Skin epidermis (tissue), 12 donors: Measurements from ENCODE around the gene MRPL12.

Source experiments
- H3K27ac ChIP-seq, 21 experiments: fragments of 200-600 bp; sonication (generic) in 11 of 21; one replicate each; pipeline ENCODE4 v1.5.0; 2020; ENCODE audit warnings: mild to moderate bottlenecking in 3 of 21, inconsistent platforms in 2 of 21, moderate library complexity in 2 of 21
- H3K4me3 ChIP-seq, 7 experiments: fragments of 200-600 bp; sonication (generic) in 2 of 7; one replicate each; pipeline ENCODE4 v1.5.0; 2020; ENCODE audit warnings: inconsistent platforms in 2 of 7, mild to moderate bottlenecking in 2 of 7, moderate library complexity in 1 of 7

The MRPL12 gene

GRCh38 chr17:81697261-81698044, 5.7 kb upstream of the MRPL12 start:
- no peak overlapping the region for H3K4me3 ChIP-seq
- H3K27ac ChIP-seq, result no peak overlapping the region

- Histone ChIP-seq H3K4me3 (no peak overlapping the region), H3K27ac (no peak overlapping the region)
Observed at GRCh38 chr17:81700353-81701287, 2.5 kb upstream of the MRPL12 start.

GRCh38 chr17:81701288-81702071, 1.7 kb upstream of the MRPL12 start:
- Histone ChIP-seq H3K27ac (peak overlapping the region in 6 of 21 experiments; percentile 12 to 98 (median 96)), H3K4me3 (peak overlapping the region in 4 of 7 experiments; percentile 4 to 96 (median 84))

GRCh38 chr17:81703747-81704654, 834 bp downstream of the MRPL12 start:
- H3K4me3 ChIP-seq, result peak overlapping the region; percentile 67 to 97 (median 90)
- H3K27ac ChIP-seq, result peak overlapping the region; percentile 57 to 99 (median 96)

GRCh38 chr17:81705518-81706231, 2.5 kb downstream of the MRPL12 start:
- Histone ChIP-seq H3K4me3 (no peak overlapping the region), H3K27ac (no peak overlapping the region)

GRCh38 chr17:81706232-81706611, 3.1 kb downstream of the MRPL12 start:
- Histone ChIP-seq H3K27ac (no peak overlapping the region), H3K4me3 (no peak overlapping the region)

- no peak overlapping the region for H3K4me3 ChIP-seq
- H3K27ac ChIP-seq, result no peak overlapping the region
Observed at GRCh38 chr17:81706757-81707624, 3.8 kb downstream of the MRPL12 start.

- no peak overlapping the region for H3K4me3 ChIP-seq
- no peak overlapping the region for H3K27ac ChIP-seq
Observed at GRCh38 chr17:81707725-81708646, 4.8 kb downstream of the MRPL12 start.

- H3K4me3 ChIP-seq, result no peak overlapping the region
- H3K27ac ChIP-seq, result no peak overlapping the region
Observed at GRCh38 chr17:81708739-81709185, 5.6 kb downstream of the MRPL12 start.

- Histone ChIP-seq H3K27ac (peak overlapping the region in 6 of 21 experiments; percentile 10 to 76 (median 46)), H3K4me3 (peak overlapping the region in 2 of 7 experiments; percentile 79 to 84)
Observed at GRCh38 chr17:81710514-81711308, 7.5 kb downstream of the MRPL12 start.

GRCh38 chr17:81711814-81712467, 8.8 kb downstream of the MRPL12 start, which contains the start of gene SLC25A10:
TSS of gene SLC25A10 (plus strand) at chr17:81712284. CDS start at chr17:81712427, 143 bp downstream.
- H3K27ac ChIP-seq, result peak within 1 kb of the TSS in 19 of 21 experiments; percentile 13 to 87 (median 74)

GRCh38 chr17:81712468-81713003, 9.4 kb downstream of the MRPL12 start:
- peak overlapping the region; percentile 47 to 89 (median 75) for H3K4me3 ChIP-seq
- H3K27ac ChIP-seq, result peak overlapping the region in 17 of 21 experiments; percentile 13 to 87 (median 61)

More at GRCh38 chr17:81711814-81712467, 8.8 kb downstream of the MRPL12 start, which contains the start of gene SLC25A10:
- peak within 1 kb of the TSS; percentile 47 to 89 (median 75) for H3K4me3 ChIP-seq

- Histone ChIP-seq H3K4me3 (peak overlapping the region; percentile 47 to 89 (median 75)), H3K27ac (peak overlapping the region in 14 of 21 experiments; percentile 13 to 87 (median 64))
Observed at GRCh38 chr17:81713004-81713555, 9.9 kb downstream of the MRPL12 start.
